Measurements from ENCODE around the gene FZR1.

FZR1 gene

GRCh38 chr19:3531716-3532115 is 25.6 kb downstream of the FZR1 start:
- Histone ChIP-seq H3K9ac (ENCODE audit: low read length) (no peak overlapping the region), H3K9me3 (ENCODE audit: insufficient read depth, low read length) (no peaks in the 10 kb centered on the region), H3K27me3 (ENCODE audit: low read length) (no peaks in the 10 kb centered on the region), H3F3A (ENCODE audit: insufficient read depth) (no peaks in the 10 kb centered on the region), H3K4me3 (ENCODE audit: insufficient read depth, low read length, poor library complexity, severe bottlenecking) (no peak overlapping the region), H3K36me3 (ENCODE audit: low read length) (no peaks in the 10 kb centered on the region), H3K4me2 (ENCODE audit: low read depth, low read length, poor library complexity, severe bottlenecking) (no peak overlapping the region), H4K20me1 (ENCODE audit: low read depth, low read length) (no peaks in the 10 kb centered on the region), H3K79me2 (ENCODE audit: insufficient read depth, low read length) (no peaks in the 10 kb centered on the region), H3K27ac (ENCODE audit: low read depth, low read length) (no peak overlapping the region), H2AFZ (ENCODE audit: low read depth, low read length, severe bottlenecking) (no peak overlapping the region), H3K9me2 (replicated peaks; ENCODE audit: insufficient read depth, low read length) (no peaks in the 10 kb centered on the region)
- TF ChIP-seq EZH2phosphoT487 (conservative IDR thresholded peaks at IDR 0.05; ENCODE audit: low read length) (no peak), CTCF (IDR thresholded peaks at IDR 0.05; ENCODE audit: insufficient read depth, low read length, poor library complexity, severe bottlenecking) (no peak)

GRCh38 chr19:3532154-3532786 is 26.2 kb downstream of the FZR1 start:
- H3K79me2 ChIP-seq (ENCODE audit: insufficient read depth, low read length): no peaks in the 10 kb centered on the region
- no peaks in the 10 kb centered on the region for H3F3A ChIP-seq (ENCODE audit: insufficient read depth)
- H3K4me2 ChIP-seq (ENCODE audit: low read depth, low read length, poor library complexity, severe bottlenecking): no peak overlapping the region
- H3K4me3 ChIP-seq (ENCODE audit: insufficient read depth, low read length, poor library complexity, severe bottlenecking): no peak overlapping the region
- no peaks in the 10 kb centered on the region for H3K9me3 ChIP-seq (ENCODE audit: insufficient read depth, low read length)
- no peak overlapping the region for H3K9ac ChIP-seq (ENCODE audit: low read length)
- no peaks in the 10 kb centered on the region for H3K27me3 ChIP-seq (ENCODE audit: low read length)
- no peaks in the 10 kb centered on the region for H3K9me2 ChIP-seq (replicated peaks; ENCODE audit: insufficient read depth, low read length)
- H2AFZ ChIP-seq (ENCODE audit: low read depth, low read length, severe bottlenecking): no peak overlapping the region
- no peaks in the 10 kb centered on the region for H4K20me1 ChIP-seq (ENCODE audit: low read depth, low read length)
- TF ChIP-seq EZH2phosphoT487 (conservative IDR thresholded peaks at IDR 0.05; ENCODE audit: low read length) (no peak), CTCF (IDR thresholded peaks at IDR 0.05; ENCODE audit: insufficient read depth, low read length, poor library complexity, severe bottlenecking) (no peak)
- no peaks in the 10 kb centered on the region for H3K36me3 ChIP-seq (ENCODE audit: low read length)
- H3K27ac ChIP-seq (ENCODE audit: low read depth, low read length): no peak overlapping the region

- H3K4me2 ChIP-seq (ENCODE audit: low read depth, low read length, poor library complexity, severe bottlenecking): no peak overlapping the region
- H3K27ac ChIP-seq (ENCODE audit: low read depth, low read length): no peak overlapping the region
- H3K79me2 ChIP-seq (ENCODE audit: insufficient read depth, low read length): no peaks in the 10 kb centered on the region
- TF ChIP-seq EZH2phosphoT487 (conservative IDR thresholded peaks at IDR 0.05; ENCODE audit: low read length) (no peak), CTCF (IDR thresholded peaks at IDR 0.05; ENCODE audit: insufficient read depth, low read length, poor library complexity, severe bottlenecking) (no peak)
- no peak overlapping the region for H3K4me3 ChIP-seq (ENCODE audit: insufficient read depth, low read length, poor library complexity, severe bottlenecking)
- H3F3A ChIP-seq (ENCODE audit: insufficient read depth): no peaks in the 10 kb centered on the region
- no peaks in the 10 kb centered on the region for H4K20me1 ChIP-seq (ENCODE audit: low read depth, low read length)
- H3K9me3 ChIP-seq (ENCODE audit: insufficient read depth, low read length): no peaks in the 10 kb centered on the region
- no peaks in the 10 kb centered on the region for H3K27me3 ChIP-seq (ENCODE audit: low read length)
- no peak overlapping the region for H2AFZ ChIP-seq (ENCODE audit: low read depth, low read length, severe bottlenecking)
- no peaks in the 10 kb centered on the region for H3K9me2 ChIP-seq (replicated peaks; ENCODE audit: insufficient read depth, low read length)
- H3K36me3 ChIP-seq (ENCODE audit: low read length): no peaks in the 10 kb centered on the region
- H3K9ac ChIP-seq (ENCODE audit: low read length): no peak overlapping the region
Measured at GRCh38 chr19:3533033-3533432, 26.9 kb downstream of the FZR1 start.
